SW 1271 (cell line): ENCODE results near the gene EME2.

Source experiments
- DNase-seq, 2 experiments: peaks; one replicate each; lab custom pipeline; 2025; lab: John Stamatoyannopoulos, UW

Gene EME2

DNA sequence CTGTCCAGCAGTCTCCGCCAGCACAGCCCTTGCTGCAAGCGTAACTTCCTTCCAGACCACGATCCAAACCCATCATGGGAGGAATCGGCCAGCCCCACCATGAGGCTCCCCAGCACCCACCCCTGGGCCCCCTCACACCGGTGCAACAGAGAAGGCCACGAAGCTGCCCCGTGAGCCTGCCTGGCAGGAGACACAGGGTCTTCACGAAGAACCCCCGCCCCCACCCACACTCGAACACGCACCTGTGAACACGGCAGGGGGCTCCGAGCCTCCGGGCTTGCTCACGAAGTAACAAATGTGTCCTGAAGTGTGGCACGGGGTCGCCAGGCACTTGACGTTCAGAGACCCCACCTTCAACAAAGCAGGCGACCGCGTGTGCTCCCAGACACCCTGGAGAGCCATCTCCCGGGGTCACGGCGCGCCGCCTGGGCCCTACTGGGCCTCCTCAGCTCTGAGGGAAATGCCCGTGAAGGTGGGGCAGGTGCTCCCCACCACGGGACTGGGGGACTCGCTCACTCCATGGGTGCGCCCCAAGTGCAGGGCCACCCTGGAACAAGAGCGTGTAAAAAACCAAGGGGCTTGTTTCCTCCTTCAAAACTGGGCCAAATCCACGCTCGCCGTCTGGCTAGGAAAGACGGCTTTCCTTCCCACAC is 46.4 kb downstream of the EME2 start:
- DNase-seq, result no peak

DNA sequence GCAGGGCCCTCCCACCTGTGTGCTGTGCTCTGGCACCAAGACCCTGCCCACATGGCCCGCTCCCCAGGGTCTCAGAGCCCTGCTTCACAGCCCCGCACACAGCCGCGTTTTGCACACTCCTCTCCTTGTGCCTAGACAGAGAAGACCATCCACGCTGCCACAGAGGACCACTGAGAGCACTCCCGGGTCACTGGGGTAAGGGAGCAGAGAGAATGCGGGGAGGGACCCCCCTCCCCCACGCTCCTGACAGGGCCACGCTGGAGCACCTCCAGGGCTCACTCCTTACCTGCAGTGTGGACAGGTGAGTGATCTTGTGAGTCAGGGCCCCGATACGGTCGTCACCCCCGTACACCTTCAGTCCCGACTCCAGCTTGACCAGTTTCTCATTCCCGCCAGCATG is 47.0 kb downstream of the EME2 start:
- no peak for DNase-seq

DNA sequence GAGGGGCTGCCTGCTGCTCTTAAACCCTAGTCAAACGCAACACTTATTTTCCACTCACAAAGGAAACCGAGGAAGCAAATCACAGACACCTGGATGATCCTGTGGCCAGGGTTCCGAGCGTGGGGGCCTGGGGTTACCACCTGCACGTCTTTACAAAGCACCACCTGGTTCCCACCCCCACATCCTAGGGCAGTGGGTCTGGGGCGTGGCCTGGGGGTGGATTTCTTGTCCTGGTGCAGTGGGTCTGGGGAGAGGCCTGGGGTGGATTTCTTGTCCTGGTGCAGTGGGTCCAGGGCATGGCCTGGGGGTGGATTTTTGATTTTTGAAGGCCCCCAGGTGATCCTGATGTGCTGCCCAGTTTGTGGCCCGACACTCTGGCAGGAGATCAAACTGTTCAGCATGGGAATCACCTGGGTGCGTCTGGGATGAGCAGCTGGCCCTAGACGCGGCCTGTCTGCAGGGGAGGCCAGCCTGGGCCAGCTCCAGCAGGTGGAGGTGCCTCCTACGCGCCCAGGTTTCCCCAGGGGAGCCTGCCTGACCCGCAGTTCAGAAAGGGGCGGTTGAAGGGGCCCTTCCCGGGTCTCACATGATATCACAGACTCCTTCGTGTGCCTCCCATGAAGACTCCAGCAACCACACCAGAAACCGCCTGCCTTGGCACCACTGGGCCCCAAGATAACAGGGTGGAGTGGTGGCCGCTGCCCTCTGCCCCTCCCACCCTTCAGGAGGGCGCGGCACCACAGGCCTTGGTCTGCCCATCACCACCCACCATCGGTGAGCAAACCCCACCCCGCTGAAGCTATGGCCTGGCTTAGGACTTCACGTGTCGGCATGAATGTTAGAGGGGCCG is 47.7 kb downstream of the EME2 start:
- DNase-seq, result no peak

DNA sequence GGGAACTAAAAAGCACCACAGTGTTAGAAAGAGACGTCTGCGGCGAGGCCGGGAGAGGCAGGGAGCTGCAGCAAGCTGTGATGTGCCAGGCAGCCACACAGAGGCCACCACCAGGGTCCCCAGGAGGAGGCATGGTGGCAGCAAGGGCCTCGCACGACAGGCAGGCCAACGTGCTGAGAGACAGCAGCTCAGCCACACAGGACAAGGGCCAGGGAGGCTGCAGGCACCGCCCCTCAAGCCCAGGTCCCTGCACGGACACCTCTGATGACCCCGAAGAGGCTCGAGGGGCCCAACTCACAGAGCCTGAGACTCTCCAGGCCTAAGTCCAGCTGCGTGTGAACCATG is 48.3 kb downstream of the EME2 start:
- no peak for DNase-seq

DNA sequence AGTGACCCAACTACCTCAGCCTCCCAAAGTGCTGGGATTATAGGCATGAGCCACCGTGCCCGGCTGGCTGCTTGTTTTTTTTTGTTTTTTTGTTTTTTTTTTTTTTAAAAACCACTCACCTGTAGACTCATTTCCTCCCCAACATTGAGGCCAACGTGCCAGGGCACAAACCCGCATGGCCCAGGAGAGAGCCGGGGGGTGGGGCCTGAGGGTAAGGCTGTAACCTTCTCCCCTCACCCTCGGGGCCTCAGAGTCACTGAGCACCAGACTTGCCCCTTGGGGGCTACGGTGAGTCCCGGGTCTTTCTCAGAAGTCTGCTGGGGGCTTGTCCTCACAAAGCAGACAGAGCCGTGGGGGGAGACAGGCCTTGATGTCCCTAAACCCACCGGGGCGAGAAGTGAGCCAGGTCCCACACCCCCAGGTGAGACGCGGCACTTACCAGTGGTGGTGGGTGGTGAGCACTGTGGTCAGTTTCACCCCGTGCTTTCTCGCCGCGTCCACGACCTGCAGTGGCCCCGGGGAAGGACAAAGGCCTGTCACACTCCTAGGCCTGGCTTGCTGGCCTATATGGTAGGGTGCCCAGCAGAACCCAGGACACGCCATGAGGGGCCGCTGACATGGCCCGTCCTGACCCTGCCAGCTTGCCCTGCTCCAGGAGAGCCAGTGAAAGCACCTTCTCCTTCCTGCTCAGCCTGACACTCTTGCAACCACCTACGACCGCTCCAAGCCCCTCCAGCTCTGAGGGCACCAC is 49.4 kb downstream of the EME2 start:
- DNase-seq, result no peak

DNA sequence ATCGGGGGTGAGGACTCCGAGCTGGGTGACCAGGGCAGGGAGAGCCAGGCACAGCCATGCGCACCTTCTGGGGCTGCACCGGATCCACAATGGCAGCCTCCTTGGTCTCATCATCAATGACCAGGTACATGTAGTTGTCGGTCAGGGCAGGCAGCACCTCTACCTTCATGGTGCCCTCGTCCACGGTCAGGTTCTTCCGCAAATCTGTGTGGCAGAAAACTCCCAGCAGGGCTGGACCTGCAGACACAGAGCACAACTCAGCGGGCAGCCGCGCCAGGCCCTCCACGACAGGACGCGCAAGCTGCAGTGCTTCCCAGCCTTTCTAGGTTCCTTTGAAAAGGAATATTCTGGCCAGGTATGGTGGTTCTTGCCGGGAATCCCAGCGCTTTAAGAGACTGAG is 50.2 kb downstream of the EME2 start:
- DNase-seq, result no peak

DNA sequence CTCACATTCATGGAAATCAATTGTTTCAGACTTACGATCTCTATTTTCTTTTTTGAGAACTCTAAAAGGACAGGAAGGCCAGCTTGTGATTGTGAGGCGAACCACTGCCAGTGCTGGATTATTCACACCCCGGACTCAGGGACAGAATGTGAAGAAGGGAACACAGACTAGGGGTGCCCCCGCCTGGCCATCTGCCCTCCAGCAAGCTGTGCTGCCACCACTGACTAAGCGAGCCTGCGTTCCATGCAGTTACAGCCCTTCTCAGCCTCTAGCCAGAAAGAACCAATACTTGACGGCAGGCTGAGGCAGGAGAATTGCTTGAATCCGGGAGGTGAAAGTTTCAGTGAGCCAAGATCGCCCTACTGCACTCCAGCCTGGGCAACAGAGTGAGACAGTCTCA is 51.2 kb downstream of the EME2 start:
- no peak for DNase-seq

DNA sequence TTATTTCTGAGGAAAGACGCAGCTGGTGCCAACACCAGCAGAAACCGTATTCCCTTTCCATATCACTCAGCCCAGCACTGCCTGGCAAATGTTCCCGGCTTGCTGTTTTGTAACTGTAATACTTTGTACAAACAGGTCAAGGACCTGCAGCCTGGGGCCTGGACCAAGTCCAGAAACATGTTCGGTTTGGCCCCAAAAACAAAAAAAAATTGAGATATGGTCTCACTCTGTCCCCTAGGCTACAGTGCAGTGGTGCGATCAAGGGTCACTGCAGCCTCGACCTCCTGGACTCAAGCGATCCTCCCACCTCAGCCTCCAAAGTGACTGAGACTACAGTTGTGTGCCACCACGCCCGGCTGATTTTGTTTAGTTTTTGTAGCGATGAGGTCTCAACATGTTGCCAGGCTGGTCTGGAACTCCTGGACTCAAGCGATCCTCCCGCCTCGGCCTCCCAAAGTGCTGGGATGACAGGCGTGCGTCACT is 52.8 kb downstream of the EME2 start:
- DNase-seq, result no peak
